NCI-H226 (cell line): Measurements from ENCODE around the gene TNFSF12.
"Not testable (repeated sequence)": the region's sequence is repeated elsewhere in the genome, so short reads cannot be mapped to it uniquely, and the experiment has no call there.

ENCODE experiments used
- DNase-seq: peaks from one replicate; pipeline ENCODE4 v3.0.0-alpha.2; 2015

The TNFSF12 gene

DNA sequence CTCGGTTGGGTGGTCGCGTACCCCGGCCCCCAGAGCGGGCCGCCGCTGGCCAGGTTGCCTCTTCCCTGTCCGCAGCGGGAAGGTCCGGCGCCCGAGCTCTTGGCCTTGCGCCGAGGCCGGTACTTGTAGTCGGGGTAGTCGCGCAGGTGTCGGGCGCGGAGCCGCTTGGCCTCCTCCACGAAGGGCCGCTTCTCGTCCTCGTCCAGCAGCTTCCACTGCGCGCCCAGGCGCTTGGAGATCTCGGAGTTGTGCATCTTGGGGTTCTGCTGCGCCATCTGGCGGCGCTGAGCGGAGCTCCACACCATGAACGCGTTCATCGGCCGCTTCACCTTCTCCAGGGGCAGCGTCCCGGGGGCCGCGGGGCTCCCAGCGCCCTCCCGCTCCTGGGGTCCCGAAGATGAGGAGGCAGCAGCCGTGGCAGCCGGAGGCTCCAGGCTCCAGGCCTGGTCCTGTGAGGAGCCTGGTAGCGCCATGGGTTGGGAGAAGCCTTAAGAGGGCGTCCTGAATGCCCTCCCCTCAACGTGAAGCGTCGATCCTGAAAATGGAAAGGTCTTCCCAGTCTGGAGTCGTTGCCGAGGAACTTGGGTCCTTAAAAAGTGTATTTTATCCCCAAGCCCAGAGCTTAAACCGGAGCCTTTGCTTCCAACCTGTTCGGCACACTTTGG is 40.5 kb downstream of the TNFSF12 start:
- DNase-seq = peak; percentile 74

DNA sequence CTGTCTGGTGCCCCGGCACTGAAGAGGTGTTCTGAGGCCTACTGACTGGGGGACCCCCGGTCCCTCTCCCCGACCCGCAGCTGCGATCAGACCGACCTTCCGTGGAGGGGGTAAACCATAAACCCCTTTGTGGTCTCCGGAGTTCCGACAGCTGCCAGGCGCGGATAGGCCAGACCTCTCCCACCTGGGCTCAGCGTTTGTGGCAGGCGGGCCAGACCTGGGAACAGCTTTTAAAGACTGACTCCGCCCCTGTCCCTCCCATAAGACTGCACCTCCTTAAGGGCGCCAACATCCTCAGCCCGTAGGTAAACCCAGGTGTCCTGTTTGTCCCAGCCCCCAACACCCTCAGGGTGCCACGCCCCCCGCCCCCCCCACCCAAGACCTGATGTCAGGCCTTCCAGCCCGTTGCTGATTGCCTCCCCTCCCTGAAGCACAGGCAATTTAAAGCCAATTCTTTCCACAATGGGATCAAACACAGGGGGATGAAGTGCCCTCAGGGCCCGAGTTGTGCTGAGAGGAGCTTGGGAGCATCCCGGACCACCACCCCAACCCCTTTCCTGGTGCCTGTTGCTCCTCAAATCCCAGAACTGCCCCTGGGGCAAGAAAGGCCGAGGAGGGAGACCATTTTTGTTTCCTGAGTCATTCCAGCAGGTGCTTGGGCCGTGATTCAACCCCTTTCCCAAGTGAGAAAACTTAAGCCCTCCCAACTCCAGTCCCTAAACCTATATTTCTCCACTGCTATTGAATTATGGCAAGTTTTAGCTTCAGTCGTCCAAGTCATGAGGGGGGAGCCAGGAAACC is 41.2 kb downstream of the TNFSF12 start, which contains the start of gene SOX15:
Gene SOX15, minus strand, starts transcription at position 204 of the 801 bp plus-strand sequence. CDS start 418 bp downstream, outside the sequence.
- DNase-seq = peak; percentile 82

DNA sequence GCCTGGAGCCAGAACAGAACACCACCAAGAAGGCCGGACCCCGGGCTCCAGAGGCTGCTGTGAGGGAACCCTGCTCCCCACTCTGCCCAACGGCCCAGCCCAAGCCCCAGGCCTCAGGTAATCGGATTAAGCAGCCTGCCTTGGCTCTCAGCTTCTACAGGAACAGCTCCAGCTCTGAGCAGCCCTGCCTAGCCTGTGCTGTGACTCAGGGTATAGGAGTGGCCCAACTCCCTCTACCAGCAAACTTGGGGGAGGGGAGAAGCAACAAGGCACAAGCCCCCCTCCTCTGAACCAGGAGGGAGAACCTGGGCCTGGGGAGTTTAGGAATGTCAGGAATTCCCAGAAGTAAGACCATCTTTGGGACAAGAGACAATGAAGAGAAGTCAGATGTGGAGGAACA is 41.9 kb downstream of the TNFSF12 start:
- DNase-seq = peak; percentile 70

DNA sequence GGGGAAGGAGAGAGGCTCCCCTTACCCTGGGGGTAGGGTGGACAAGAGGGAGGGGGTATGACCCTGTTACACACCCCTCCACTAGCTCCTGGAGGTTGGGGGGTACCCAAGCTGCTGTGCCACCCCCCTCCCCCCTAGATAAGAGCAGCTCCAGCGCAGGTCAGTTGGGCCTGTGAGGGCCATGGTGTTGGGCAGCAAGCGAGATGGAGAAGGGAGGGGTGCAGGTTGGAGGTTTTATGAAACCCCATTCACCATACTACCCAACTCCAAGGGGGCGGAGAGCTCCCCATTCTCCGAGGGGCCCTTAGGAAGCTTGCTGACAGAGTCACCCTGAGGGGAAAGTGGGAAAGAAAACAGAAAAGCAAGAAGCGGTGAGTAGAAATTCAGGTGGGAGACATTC is 42.7 kb downstream of the TNFSF12 start:
- DNase-seq = no peak

DNA sequence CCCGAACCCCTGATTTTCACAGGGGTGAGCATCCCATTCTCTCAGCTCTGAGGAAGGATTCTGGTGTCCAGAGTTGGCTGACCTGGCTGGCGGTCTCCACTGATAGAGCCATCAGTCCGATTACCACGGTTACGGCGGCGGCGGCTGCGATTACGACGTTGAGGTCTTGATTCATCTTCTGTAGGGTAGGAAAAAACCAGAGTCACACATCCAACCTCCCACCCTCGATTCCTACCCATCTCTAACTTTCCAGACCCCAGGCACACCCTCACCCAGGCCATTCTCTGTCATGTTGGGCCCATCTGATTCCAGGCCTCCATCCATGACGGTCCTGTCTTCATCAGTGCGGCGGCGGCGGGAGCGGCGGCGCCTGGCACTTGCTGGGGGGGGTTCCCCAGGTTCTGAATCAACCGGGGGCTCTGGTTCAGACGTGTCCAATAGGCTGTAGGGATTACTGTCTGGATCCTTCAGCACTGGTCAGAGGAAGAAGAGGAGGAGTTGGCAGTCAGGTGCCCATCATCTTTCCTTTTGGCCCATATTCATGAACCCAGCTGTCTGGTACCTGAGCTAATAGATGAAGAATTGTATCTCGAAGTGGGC is 43.7 kb downstream of the TNFSF12 start:
- no peak for DNase-seq

DNA sequence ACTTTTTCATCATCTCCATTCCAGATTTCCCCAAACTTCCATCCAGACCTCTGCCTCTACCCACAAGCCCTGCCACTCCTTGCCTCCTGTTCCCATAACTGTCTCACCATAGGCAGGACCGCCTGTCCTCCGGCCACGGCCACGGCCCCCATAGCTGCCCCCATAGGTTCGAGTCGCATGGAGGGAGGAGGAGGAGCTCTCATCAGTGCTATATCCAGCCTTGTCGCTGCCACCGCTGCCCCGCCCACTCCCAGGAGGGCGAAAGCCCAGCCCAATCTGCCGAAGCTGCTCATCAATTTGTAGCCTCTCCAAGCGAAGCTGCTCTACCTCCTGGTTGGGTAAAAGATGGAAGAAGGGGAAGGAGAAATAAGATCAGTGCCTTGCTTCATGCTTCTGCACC is 44.4 kb downstream of the TNFSF12 start:
- no peak for DNase-seq

DNA sequence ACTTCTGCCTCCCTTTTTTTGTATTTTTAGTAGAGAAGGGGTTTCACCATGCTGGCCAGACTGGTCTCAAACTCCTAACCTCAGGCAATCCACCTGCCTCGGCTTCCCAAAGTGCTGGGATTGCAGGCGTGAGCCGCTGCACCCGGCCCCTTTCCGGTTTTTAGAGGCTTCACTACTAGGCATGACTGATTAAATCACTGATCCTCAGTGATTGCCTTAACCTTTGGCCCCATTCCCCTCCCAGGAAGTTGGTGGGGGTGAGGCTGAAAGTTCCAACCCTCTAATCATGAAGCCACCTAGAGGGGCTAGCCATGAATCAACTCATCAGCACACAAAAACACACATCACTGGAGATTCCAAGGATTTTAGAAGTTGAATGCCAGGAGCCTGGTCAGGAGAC is 48.7 kb downstream of the TNFSF12 start:
- not testable (repeated sequence) for DNase-seq

DNA sequence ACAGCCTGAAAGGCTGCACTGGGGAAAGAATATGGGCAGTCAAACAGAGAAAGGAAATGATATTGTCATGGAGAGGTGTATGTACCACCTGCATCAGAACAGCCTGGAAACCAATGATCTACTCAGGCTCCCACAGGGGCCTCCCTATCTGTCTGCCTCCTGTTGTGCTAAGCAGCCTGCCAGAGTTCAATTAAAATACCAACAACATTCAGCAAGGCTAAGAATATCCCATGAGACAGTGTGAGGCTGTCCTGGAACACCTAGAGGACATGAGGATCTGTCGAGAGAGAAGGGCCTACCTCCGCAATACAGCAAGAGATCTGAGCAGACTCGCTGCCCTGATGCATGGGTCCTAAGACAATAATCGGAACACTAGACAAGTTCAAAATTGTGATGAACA is 57.4 kb downstream of the TNFSF12 start:
- DNase-seq = no peak
